Uterus (tissue), 2 donors: ENCODE data around the gene AVPI1.

Experiments
- CTCF ChIP-seq, 4 experiments: fragments of 200-600 bp in 2 of 4; fragments of 450-650 bp in 2 of 4; sonication (generic) in 2 of 4; IDR thresholded peaks; one replicate each; pipeline ENCODE4 v1.5.1; 2016 to 2019; ENCODE audit warnings: antibody characterized with exemption in 4 of 4, mild to moderate bottlenecking in 2 of 4, moderate library complexity in 1 of 4
- POLR2A ChIP-seq, 2 donors: fragments of 450-650 bp; IDR thresholded peaks; one replicate each; pipeline ENCODE4 v1.6.1; 2016; ENCODE audit warnings: antibody characterized with exemption in 2 of 2, mild to moderate bottlenecking in 1 of 2, moderate library complexity in 1 of 2

GRCh38 chr10:97689559-97690020 is 2.5 kb upstream of the AVPI1 start:
- TF ChIP-seq CTCF (IDR thresholded peaks at IDR 0.05) (no peak), POLR2A (IDR thresholded peaks at IDR 0.05) (no peak)
